ENCODE results near the gene ZBTB40.

ZBTB40 gene

DNA sequence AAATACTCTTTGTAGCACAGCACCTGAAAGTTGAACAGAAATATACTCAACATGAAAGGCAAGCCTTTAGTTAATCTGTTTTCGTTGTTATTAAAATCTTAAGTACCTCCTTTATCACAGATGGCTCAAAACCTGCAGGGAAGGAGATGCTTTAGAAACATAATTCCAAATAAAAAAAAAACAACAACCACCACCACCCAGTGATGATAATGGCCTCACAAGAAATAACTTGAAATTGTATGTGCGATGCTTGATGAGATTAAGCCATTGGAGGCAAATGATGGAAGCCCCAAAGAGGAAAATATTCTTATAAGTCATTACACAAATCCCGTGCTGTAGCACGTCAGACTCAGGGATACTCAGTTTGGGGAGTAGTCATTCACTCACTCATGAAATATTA lies 24.9 kb upstream of the ZBTB40 start:
- DNase-seq (ENCODE audit: low read depth): no peak

DNA sequence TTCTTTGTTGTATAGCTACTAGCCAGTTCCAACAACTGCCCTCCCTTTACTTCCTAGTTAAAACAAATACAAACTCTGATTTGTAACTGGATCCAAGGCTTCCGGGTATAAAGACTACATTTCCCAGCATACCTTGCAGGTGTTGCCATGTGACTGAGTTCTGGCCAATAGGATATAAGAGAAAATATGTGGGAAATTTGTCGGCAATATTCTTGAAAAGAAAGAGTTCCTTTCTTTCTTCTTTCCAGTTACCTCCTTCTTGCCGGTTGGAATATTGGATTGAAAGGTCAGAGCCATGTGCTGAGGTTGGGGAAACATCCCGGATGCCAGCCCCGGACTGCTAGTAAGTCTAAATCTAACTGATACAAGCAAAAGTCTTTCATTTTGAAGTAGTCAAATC lies 23.0 kb upstream of the ZBTB40 start:
- DNase-seq (ENCODE audit: low read depth): no peak

DNA sequence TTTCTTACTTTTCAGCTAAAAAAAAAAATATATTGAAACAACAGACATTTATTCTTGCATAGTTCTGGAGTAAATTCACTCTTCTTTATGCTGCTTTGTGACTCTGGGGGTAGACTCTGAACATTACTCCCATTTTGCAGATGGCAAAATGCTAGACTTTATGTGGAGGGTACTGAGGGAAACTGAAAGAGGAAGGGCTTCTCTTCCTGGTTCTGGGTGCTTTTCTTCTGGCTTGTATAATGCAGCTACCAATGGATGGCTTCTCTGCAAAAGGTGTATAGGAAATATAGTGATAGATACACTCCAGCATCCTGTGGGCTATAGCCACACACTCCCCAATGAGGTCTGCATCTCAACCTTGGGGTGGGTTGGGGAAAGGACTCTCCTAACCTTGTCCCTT lies 19.7 kb upstream of the ZBTB40 start:
- no peak for DNase-seq (ENCODE audit: low read depth)

GRCh38 chr1:22434717-22435116 lies 16.9 kb upstream of the ZBTB40 start:
- DNase-seq (ENCODE audit: low read depth): no peak

GRCh38 chr1:22436948-22437347 lies 14.7 kb upstream of the ZBTB40 start:
- DNase-seq (ENCODE audit: low read depth): no peak

- DNase-seq (ENCODE audit: low read depth): no peak
Observed at GRCh38 chr1:22437573-22437972, 14.1 kb upstream of the ZBTB40 start.

DNA sequence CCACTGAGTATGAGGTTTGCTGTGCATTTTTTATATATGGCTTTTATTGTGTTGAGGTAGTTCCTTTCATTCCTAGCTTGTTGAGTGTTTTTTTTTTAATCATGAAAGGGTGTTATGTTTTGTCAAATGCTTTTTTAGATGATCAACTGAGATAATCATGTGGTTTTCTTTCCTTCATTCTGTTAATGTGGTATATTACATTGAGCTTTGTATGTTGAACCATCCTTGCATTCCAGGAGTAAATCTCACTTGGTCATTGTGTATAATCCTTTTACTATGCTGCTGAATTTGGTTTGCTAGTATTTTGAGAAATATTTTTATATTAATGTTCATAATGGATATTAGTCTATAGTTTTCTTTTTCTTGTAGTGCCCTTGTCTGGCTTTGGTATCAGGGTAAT lies 11.1 kb upstream of the ZBTB40 start:
- DNase-seq (ENCODE audit: low read depth): no peak

GRCh38 chr1:22442212-22442894 lies 9.3 kb upstream of the ZBTB40 start:
- DNase-seq (ENCODE audit: low read depth): no peak

DNA sequence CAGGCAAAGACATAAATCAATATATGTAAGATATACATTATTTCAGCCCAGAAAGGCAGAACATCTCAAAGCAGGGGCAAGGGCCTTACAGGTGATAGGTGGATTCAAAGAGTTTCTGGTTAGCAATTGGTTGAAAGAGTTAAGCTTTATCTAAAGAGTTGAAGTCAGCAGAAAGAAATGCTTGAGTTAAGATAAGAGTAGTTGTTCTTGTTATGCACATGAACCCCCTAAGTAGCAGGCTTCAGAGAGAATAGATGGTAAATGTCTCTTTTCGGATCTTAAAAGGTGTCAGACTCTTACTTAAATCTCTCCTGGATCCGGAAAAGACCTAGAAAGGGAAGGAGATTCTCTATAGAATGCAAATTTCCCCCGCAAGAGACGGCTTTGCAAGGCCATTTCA lies 8.3 kb upstream of the ZBTB40 start:
- DNase-seq (ENCODE audit: low read depth): no peak

GRCh38 chr1:22444856-22445255 lies 6.8 kb upstream of the ZBTB40 start:
- DNase-seq (ENCODE audit: low read depth): no peak

DNA sequence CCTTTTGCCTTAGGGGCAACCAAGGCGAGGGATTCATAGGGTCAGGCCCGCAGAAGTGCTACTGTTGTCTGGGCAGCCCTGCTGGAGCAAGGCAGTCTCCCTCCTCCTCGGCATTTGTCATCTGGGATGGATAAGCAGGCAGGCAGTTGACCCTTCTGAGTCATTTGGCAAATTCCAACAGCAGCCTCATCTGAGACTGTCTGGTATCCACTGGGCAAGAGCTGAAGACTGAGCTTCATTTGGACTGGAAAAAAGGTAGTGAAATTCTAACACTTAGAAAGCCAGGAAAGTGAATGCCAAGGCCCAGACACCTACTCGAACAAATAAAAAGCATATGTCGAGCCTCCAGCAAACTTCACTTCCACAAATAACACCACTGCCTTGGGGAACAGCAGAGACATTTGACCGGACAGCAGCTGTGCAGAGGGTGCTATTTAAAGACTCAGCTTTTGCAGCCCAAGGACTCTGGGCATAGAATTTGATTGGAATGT lies 4.0 kb upstream of the ZBTB40 start:
- no peak for DNase-seq (ENCODE audit: low read depth)

GRCh38 chr1:22449636-22450035 lies 2.0 kb upstream of the ZBTB40 start:
- no peak for DNase-seq (ENCODE audit: low read depth)

- DNase-seq (ENCODE audit: low read depth): no peak
Observed at GRCh38 chr1:22450351-22451021, 1.2 kb upstream of the ZBTB40 start.

GRCh38 chr1:22452481-22452957 lies 868 bp downstream of the ZBTB40 start:
- no peak for DNase-seq (ENCODE audit: low read depth)

DNA sequence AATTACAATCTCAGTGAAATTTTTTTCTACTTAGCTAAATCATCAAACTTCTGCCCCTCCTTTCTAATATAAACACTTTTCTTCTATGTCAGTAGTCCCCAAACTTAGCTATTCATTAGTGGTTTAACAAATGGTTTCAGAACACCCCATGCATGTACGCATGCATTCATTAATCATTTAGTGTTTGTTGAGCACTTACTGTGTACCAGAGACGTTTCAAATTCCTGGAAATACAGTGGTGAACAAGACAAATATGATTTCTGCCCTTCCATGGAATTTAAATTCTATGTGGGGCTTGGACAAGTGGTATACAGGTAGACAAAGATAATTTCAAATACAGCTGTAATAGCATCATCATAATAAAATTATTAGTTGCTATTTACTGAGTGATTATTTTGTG lies 1.5 kb downstream of the ZBTB40 start:
- no peak for DNase-seq (ENCODE audit: low read depth)

GRCh38 chr1:22454476-22455056 lies 2.9 kb downstream of the ZBTB40 start:
- DNase-seq (ENCODE audit: low read depth): no peak

DNA sequence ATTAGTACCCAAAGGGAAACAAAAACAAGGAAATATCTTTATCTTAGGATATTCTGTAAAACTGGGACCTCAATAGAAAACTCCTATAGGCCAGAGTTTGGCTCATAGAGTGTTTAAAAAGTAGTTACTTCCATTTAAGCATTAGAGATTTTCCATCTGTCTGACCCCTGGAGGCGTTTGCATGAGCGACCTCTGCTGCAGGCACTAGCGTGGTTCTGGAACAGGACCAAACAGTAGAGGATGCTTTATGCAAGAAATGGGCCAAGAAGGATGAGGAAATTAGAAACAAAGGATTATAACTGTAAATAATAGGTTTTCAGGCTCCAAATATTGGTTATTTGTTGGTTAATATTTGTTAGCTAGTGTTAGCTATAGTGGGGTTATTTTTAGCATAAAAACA lies 5.7 kb downstream of the ZBTB40 start:
- no peak for DNase-seq (ENCODE audit: low read depth)

DNA sequence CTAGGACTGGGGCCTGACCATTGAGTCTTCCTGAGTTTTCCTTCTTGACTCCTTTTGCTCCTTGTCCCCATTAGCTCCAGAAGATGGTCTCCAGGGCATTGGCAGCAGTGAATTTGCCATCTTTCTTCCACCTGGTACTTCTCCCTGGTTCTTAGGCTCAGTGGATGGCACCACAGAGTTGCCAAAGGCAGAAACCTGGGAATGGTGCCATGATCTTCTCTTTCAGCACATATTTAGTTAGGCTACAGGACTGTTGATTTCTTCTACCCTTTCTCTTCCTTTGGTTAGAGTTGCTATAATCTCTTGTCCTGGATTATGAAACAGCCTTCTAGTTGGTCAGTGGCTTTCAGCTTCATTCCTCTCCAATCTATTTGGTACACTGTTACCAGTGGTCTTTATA lies 6.2 kb downstream of the ZBTB40 start:
- DNase-seq (ENCODE audit: low read depth): no peak

DNA sequence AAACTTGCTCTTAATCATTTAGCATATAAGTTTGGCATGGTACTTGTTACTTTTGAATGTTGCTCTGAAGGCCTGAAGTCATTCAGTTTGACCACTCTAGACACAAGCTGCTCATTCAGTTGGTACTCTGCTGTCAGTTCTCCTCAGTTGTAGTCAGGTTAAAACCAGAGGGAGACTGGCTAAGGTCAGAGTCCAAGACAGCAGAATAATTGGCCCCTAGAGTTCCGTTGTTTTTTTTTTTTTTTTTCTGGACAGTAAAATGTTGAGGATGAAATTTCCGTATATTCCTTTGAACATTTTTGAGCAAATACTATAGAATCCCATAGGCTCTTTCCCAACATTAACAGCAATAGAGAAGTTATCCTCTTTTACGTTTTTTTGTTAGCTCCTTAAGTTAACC lies 9.4 kb downstream of the ZBTB40 start:
- DNase-seq (ENCODE audit: low read depth): no peak

- DNase-seq (ENCODE audit: low read depth): no peak
Observed at GRCh38 chr1:22461678-22462527, 10.3 kb downstream of the ZBTB40 start.

DNA sequence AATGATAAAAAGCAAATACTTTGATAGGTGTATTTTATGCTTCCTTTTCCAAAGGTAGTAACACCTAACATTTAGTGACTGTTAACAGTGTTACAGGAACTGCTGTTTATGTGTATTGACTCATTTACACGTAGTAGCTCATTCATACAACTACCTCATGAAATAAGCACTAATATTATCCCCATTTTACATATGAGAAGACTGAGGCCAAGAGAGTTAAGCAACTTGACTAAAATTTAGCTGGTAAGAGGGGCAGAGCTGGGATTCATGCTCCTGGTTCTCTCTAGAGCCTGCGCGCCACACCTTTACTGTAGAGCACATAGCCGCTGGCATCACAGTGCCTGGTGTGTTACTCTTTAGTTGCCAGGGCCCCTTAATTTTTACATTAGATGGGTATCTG lies 11.3 kb downstream of the ZBTB40 start:
- no peak for DNase-seq (ENCODE audit: low read depth)

DNA sequence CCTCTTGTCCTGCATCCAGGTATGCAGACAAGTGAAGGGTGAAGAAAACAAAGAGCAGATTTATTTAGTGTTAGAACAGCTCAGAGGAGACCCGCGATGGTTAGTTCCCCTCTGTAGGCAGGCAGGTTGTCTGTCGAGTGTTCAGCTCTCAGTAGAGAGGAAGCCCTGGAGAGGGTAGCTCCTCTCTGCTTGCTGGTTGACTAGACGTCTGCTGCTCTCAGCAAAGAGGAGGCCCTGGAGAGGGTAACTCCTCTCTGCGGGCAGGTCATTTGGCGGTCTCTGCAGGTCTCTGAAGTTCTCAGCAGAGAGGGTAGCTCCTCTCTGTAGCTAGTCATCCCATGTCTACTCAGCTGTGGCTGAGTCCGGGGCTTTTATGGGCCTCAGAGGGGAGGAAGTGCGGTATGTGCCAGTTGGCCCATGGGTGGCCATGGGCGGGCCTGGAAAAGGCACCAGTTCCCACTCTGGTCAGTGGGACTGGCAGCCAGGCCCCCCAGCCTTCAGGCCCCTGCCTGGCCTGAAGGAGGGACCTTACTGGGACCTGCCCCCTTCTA lies 13.4 kb downstream of the ZBTB40 start:
- no peak for DNase-seq (ENCODE audit: low read depth)
